ENCODE data around the gene ROMO1. TPM values are rescaled to one million over a fixed set of nuclear protein-coding genes. Genes with fewer than 3 reads are reported as not detected.
"Not testable (repeated sequence)": the region's sequence is repeated elsewhere in the genome, so short reads cannot be mapped to it uniquely, and the experiment has no call there.

Gene ROMO1
- total and polyA plus RNA-seq, 2 experiments from 2014 or later = 205 to 743 TPM

GRCh38 chr20:35720165-35721123, 21.2 kb downstream of the ROMO1 start:
- Histone ChIP-seq H3K36me3 (peaks cover 94% of the 10 kb centered on the region), H3K27ac (peak overlapping the region; percentile 25), H3K9me3 (ENCODE audit: low read depth) (no peaks in the 10 kb centered on the region), H3K27me3 (no peaks in the 10 kb centered on the region), H3K4me1 (ENCODE audit: low read depth) (no peaks in the 10 kb centered on the region), H3K4me3 (no peak overlapping the region)
- TF ChIP-seq, protein P1, sequence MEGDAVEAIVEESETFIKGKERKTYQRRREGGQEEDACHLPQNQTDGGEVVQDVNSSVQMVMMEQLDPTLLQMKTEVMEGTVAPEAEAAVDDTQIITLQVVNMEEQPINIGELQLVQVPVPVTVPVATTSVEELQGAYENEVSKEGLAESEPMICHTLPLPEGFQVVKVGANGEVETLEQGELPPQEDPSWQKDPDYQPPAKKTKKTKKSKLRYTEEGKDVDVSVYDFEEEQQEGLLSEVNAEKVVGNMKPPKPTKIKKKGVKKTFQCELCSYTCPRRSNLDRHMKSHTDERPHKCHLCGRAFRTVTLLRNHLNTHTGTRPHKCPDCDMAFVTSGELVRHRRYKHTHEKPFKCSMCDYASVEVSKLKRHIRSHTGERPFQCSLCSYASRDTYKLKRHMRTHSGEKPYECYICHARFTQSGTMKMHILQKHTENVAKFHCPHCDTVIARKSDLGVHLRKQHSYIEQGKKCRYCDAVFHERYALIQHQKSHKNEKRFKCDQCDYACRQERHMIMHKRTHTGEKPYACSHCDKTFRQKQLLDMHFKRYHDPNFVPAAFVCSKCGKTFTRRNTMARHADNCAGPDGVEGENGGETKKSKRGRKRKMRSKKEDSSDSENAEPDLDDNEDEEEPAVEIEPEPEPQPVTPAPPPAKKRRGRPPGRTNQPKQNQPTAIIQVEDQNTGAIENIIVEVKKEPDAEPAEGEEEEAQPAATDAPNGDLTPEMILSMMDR (IDR thresholded peaks at IDR 0.05; ENCODE audit: low read depth, low read length) = no peak
- DNase-seq (ENCODE audit: low read depth in 1 of 2, low spot score in 1 of 2) = no peak

GRCh38 chr20:35721219-35721618, 22.0 kb downstream of the ROMO1 start:
- no peaks in the 10 kb centered on the region for H3K4me1 ChIP-seq (ENCODE audit: low read depth)
- no peak overlapping the region for H3K27ac ChIP-seq
- H3K4me3 ChIP-seq = no peak overlapping the region
- no peaks in the 10 kb centered on the region for H3K27me3 ChIP-seq
- no peaks in the 10 kb centered on the region for H3K9me3 ChIP-seq (ENCODE audit: low read depth)
- no peak for DNase-seq (ENCODE audit: low read depth in 1 of 2, low spot score in 1 of 2)
- H3K36me3 ChIP-seq = peaks cover 93% of the 10 kb centered on the region
- TF ChIP-seq, protein P1 (IDR thresholded peaks at IDR 0.05; ENCODE audit: low read depth, low read length) = no peak

DNA sequence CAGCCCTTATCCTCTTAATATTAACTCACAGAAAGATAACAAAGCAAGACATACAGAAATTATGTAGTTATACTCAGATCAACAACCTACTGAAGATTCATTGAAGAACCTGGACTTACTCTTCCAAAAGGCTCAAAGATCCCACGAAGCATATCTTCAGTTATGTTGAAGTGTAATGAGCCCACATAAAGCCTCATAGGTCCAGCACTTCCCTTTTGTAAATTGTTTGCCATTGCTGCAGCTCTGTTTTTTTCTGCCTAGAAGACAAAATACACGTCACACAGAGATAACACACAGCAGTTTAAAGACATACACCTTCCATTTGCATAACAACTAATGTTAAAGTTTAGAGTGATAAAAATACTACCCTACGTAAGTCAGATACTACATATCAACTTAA, 22.4 kb downstream of the ROMO1 start:
- no peak for DNase-seq (ENCODE audit: low read depth in 1 of 2, low spot score in 1 of 2)
- Histone ChIP-seq H3K27ac (peak overlapping the region; percentile 24), H3K4me1 (ENCODE audit: low read depth) (no peaks in the 10 kb centered on the region), H3K36me3 (peaks cover 93% of the 10 kb centered on the region), H3K9me3 (ENCODE audit: low read depth) (no peaks in the 10 kb centered on the region), H3K27me3 (no peaks in the 10 kb centered on the region), H3K4me3 (no peak overlapping the region)
- TF ChIP-seq, protein P1 (IDR thresholded peaks at IDR 0.05; ENCODE audit: low read depth, low read length) = no peak

GRCh38 chr20:35723275-35723639, 24.1 kb downstream of the ROMO1 start:
- H3K36me3 ChIP-seq = peaks cover 92% of the 10 kb centered on the region
- DNase-seq (ENCODE audit: low read depth in 1 of 2, low spot score in 1 of 2); H3K27me3 ChIP-seq; H3K4me3 ChIP-seq; H3K27ac ChIP-seq; H3K9me3 ChIP-seq (ENCODE audit: low read depth); H3K4me1 ChIP-seq (ENCODE audit: low read depth): not testable (repeated sequence)

DNA sequence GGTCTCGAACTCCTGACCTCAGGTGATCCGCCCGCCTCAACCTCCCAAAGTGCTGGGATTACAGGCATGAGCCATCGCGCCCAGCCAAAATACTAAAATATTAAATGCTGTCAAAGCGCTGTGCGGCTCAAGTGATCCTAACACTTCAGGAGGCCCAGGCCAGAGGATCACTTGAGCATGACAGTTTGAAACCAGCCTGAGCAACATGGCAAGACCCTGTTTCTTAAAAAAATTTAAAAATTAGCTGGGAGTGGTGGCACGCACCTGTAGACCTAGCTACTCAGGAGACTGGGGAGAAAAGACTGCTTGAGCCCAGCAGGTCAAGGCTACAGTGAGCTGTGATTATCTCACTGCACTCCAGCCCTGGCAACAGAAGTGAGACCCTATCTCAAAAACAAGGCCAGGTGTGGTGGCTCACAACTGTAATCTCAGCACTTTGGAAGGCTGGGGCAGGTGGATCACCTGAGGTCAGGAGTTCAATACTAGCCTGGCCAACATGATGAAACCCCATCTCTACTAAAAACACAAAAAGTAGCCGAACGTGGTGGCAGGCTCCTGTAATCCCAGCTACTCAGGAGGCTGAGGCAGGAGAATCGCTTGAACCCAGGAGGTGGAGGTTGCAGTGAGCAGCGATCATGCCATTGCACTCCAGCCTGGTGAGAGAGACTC, 24.6 kb downstream of the ROMO1 start:
- H3K4me3 ChIP-seq; H3K9me3 ChIP-seq (ENCODE audit: low read depth); DNase-seq (ENCODE audit: low read depth in 1 of 2, low spot score in 1 of 2); H3K4me1 ChIP-seq (ENCODE audit: low read depth); H3K27ac ChIP-seq; H3K27me3 ChIP-seq: not testable (repeated sequence)
- H3K36me3 ChIP-seq = peaks cover 95% of the 10 kb centered on the region

GRCh38 chr20:35724321-35725230, 25.4 kb downstream of the ROMO1 start:
- H3K4me1 ChIP-seq (ENCODE audit: low read depth) = no peaks in the 10 kb centered on the region
- H3K4me3 ChIP-seq = no peak overlapping the region
- no peak for DNase-seq (ENCODE audit: low read depth in 1 of 2, low spot score in 1 of 2)
- H3K9me3 ChIP-seq (ENCODE audit: low read depth) = no peaks in the 10 kb centered on the region
- H3K36me3 ChIP-seq = peaks cover 95% of the 10 kb centered on the region
- H3K27ac ChIP-seq = no peak overlapping the region
- H3K27me3 ChIP-seq = no peaks in the 10 kb centered on the region
- TF ChIP-seq, protein P1 (IDR thresholded peaks at IDR 0.05; ENCODE audit: low read depth, low read length) = no peak
